Measurements from ENCODE around the gene PRKAG1.

The PRKAG1 gene

DNA sequence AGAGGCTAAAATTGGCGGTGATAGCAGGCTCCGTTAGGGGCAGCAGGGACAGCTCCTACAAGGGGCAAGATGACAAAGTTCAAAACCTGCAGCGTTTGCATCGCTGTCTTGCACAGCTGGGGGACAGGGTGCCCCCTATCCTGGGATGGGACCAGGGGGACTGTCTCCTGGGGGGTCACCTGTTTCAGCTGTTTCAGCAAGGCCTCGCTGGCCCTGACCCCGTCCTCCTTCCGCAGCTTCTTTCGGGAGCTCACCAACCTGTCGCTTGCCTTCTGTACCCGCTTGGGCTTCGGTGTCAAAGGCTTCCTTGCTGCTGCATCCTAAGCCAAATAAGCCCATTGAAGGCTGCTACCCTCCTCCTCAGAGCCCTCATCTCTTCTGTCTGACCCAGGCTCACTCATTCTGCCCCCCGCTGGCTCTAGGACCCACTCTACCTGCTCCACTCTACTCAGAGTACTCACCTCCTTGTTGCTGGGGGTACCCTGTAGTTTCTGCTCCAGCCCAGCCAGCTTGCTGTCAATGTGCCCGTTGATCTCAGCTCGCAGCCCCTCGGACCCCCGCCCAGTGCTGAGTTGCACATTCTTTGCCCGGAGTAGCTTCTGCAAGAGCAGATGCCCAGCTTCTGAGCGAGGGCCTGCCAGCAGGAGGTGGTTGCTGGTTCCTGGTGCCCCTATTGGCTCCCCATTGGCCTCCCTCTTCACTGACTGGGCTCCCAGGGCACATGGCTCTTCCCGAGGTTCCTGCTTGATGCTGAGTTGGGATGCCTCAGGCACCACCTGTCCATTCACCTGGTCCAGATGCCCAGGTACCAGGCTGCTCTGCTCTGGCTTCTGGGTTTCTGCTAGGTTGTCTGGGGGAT is 12.4 kb upstream of the PRKAG1 start:
- DNase-seq = no peak

DNA sequence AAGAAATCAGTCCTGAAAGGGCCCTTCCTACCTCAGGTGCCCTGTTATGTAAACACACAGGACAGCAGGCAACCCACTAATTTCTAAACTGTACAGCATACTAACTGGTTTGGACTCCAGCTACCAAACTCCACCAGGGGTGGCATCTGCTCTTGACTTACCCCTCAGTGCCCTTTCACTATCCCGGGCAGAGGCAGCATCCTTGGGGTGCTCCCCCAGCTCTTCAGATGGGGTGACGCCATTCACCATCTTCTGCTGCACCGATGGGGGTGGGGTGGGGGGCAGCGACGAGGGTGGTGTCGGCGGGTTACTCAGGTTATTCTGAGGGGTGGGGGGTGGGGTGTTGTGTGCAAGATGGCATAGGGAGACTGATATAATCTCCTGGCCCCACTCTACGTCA is 11.5 kb upstream of the PRKAG1 start:
- no peak for DNase-seq

DNA sequence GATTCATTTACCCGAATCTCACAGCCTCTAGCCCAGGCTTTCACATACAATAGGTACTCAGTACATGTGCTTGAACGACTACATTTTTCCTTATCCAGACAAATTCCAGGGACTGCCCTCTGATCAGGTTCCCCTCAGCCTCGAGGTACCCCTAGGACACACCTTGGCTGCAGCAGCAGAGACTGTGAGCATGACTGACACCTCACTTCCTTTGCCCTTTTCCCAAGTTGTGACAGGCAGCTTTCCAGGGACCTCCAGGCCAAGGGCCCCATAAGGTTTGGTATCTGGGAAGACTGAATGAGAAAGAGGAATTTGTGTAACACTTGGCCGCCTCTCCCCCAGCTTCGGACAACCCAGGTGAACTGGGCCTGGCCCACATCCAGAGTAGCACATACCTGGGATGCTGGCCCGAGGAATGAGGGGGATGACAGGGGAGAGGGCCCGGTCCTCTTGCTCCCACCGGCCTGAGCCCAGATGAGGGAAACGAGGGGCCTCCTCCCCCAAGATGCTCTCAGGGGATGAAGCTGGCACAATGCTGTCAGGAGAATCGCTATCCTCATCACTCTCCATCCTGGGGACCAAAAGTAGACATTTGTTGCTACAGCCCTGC is 10.2 kb upstream of the PRKAG1 start:
- no peak for DNase-seq

DNA sequence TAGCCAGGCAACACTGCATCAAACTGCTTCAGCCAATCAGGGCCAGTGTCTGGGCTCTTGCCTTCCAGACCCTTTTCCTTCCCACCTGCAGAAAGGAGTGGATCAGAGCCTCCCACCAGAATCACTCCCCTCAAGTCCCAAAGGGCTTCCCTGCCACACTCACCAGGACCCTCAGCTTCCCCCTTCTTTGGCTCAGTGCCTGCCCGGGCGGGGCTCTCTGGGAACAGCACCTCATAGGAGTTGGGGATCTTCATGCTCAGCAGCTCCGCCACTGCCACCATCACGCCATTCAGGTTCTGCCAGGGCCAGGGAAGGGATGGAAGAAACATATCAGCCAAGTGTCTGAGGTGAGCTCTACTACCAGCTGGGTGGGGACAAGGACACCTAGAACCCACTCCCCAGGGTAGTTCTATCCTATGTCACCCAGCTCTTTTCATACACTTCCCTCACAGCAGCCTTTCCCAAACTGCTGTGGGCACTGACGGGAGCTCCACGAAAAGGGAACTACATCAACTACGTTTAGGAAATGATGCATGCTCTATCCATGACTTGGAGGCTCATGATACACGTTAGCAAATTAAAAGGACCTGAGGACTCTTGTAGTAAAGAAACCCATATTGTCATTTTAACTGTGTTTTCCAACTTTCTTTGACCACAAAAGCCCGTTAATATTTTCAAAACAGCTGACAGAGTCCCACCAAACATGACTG is 9.4 kb upstream of the PRKAG1 start:
- no peak for DNase-seq

DNA sequence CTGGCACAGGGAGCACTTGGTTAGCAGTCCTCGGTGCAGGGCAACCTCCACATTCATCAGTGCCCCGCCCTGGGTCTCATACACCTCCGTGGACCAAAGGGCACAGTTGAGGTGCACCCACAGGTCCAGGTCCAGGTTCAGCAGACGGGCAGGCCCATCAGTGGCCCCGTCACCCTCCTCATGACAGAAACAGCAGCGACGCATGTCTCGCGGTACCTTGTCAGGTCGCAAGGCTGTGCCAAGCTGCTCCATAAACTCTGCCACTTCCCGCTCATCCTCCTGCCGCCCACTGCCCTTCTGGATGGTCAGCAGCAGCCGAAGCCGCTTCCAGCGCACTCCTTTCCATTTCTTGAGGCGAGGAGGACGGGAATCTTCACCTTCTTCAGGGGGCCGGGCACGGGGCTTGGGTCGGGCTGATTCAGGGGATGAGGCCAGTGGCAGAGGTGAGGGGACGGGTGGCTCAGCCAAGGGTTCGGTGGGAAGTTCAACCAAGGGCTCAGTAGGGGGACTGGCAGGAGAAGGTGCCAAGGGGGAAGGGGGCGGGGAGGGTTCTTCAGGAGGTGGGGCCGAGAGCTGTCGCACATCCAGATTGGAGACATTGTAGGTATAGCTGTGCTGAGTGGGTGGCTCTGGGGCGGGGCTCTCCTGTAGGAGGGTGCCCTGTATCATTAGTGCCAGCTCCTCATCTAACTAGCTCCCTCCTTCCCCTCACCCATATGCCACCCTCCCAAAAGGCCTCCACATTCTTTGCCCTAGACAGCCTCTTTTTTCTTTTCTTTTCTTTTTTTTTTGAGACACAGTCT is 8.3 kb upstream of the PRKAG1 start:
- no peak for DNase-seq

DNA sequence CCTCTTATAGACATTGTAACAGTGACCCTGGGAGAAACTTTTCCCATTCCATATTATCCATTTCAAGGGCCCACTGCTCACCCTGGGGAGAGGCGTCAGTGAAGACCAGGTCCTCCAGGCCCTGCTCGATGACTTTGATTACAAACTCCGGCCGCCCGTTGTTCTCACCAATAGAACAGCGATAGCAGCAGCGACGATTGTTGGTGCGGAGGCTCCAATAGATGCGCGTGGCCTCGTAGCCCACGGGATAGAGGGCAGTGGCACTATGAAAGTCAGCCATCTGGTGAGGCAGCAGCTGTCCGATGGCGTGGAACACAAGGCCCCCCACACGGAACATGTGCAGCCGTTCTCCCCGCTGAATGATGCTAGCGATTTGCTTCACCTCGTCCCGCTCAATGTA is 7.5 kb upstream of the PRKAG1 start:
- no peak for DNase-seq

DNA sequence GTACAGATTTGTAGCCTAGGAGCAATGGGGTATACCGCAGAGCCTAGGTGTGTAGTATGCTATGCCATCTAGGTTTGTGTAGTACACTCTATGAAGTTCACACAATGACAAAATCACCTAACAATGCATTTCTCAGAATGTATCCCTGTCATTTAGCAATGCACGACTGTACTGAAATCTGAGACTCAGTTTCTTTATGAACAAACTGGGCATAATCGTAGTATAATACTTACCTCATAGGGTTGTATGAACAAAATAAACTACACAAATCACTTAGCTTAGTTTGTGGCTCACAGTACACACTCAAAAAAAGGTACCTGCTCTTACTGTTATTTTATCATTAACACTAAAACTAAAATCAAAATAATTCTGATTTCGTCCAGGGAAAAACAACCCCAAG is 6.9 kb upstream of the PRKAG1 start:
- no peak for DNase-seq

DNA sequence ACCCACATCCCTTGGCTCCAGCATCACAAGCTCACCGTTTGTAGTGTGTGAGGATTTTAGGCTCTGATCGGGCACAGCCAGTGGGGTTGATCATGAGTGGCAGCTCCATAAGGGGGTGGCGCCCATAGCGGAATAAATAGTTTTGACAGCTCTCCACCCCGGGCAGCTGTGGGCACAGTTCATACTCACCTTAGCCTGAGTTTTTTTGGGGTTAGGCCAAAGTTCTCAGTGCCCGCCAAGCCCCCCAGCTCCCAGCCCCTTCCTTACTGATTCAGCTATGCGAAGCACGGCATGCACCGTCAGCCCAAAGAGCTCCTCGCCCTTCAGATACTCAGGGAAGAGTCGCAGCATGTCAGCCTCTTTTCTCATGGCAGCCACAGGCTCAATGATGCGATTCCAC is 6.0 kb upstream of the PRKAG1 start:
- DNase-seq = no peak

DNA sequence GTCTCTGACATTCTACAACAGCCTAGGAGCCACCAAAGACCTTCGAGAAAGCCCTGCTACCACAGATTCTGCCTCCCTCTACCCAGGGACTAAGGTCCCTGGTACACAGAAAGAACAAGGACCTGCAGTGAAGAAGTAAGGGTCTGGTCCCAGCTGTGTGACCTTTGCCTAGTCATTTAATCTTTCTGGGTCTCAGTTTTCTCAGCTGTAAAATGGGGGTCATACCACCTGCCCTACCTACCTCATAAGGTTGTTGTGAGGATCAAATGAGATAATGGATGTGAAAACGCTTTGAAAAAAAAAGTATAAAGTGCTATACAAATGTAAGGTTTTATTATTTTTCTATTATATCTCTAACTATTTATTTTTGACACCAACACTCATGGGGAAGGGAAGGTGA is 5.2 kb upstream of the PRKAG1 start:
- no peak for DNase-seq

DNA sequence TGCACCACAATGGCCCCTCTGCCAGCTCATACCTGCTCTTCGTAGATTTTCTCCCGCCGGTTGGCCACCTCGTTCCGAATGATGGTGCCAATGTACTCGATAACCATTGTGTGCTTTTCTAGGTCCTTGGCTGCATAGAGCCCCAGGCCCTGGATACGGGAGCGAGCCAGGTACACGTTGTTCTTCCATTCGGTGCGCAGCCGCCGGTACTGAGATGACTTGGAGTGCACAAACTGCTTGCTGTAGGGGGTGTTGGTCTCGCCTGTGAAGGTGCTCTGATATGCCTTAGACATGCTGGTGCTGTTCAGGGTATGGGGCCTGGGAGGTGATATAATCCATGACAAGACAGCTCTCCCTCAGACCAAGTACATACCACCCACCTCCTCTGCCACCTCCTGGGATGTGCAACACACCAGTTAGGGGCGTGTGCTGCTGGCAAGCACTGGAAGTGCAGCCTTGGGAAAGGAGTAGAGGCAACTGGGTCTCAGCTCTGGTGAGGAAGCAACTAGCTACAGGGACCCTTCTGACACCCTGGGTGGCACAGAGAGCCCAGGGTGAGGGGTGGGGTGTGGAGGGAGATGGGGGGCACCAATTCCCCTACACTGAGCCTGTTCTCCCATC is 4.1 kb upstream of the PRKAG1 start:
- DNase-seq = no peak

DNA sequence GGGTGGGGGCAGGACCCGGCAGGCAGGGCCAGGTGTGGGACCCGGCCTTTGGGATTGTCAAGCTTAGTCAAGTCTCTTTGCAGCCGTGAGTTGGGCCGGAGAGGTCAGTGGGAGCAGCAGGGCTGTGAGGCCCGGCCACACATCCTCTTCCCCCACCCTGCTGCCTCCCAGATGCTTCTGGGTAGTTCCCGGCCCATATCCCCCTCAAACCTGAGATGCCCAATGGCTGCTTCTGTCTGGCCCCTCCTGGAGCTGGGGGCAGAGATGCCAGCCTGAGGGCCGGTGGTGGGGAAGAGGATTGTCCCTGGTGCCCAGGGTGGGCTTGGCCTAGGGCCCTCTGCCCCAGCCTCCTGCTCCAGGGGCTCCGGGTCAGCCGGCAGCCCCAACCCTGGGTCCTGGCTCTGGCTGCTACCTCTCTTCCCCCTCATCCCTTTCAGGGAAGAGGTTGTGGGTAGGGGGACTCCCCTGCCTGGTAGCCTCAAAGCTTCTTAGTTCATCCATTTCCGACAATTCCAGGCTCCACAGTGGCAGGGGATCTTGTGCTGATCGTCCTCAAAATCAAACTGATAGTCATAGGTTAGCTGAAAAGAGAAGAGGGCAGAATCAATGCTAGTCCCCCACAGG is 2.8 kb upstream of the PRKAG1 start:
- DNase-seq = no peak

DNA sequence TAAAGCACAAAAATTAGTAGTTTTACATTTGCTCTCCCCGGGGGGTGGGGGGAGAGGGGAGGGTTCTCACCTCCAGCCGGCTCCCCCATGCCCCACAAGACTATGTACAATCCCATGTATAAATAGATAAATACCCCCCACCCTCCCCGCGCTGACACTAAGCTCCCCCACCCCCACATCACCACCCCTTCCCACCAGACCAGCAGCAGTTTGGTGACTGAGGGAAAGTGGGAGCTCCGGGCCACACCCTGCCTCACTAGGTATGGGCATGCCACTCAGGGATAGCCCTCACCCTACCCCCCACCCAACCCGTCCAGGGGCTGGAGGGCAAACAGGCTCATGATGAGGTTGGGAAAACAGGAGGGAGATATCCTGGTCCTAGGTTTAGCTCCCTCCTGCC is 1.9 kb upstream of the PRKAG1 start:
- no peak for DNase-seq

DNA sequence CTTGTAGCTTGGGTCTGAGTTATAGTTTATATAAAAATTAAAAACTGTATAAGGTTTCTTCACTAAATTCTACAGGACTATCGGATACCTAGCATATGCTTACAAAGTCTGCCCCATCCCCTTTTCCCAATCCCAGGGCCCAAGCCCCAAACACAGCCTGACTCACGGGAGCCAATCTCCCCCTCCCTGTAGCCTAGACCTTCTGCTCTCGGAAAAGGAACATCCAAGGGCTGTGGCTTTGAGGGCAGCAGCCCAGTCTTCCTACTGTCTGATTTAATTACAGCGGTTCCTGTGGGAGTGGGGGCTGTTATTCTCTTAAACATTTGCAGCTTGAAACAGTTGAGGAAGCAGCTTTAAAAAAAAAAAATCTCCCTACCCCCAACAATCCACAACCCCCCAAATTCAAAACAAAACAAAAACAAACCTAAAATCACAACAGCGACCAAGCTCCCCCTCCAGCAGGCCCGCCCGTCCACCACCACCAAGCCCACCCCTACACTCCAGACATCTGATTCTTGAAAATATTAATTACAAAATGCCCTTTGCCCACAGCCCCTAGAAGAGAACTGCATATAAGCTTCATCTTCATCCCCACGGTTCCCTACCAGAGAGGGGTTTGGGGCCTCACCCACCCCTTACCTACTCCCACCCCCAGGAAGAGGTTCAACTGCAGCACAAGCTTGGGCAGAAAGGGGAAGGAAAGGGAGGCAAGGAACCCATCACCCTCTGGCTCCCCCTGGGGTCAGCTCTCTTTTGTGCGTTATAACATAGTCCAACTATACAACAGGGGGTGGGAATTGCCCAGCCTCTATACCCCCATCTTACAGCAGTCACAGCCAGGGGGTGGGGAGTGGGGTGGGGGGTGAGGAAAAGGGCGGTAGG is 1.1 kb upstream of the PRKAG1 start:
- no peak for DNase-seq

DNA sequence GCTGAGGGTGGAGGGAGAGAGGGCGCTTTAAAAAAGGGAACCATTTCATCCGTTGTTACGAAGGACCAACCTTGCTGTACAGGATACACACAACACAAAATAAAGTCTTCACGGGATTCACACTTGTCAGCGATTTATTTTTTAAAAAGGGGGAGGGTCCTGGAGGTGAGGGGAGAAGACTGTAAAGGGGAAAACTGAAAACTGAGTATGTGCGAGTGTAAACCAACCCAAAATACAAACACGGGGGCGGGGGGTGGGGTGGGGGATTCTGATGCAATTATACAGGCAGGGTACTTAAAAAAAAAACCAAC is 499 bp upstream of the PRKAG1 start:
- no peak for DNase-seq

DNA sequence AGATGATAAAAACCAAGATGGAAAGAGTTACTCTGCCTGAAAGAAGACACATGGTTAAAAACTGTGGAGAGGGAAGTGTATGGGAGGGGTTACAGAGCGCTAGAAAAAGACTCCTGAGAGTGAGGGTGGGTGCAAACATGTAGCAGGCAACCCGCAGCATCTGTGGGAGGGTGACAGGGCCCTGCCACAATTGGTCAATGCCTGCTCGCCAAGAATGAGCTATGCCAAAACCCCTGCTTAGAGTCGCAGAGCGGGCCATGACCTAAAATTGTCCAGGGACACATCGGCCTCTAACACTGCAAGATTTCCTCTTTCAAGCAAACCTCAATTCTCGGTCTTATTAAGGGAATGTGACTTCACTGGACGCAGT is 700 bp downstream of the PRKAG1 start:
- no peak for DNase-seq

DNA sequence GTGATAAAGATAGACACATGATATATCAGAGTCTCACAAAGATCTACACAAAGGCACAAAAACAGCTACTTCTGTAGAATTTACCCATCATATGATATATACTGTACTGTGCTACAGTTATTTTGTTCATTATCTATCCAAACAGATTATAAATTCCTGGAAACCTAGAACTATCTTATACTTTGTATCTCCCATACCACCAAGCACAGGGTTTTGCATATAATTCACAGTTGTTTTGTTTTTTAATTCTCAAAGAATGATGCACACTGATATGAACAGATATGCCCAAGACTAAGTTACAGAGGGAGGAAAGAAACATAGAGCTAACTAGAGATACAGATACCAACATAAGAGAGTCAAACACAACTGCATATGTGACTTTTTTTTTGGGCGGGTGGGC is 3.4 kb downstream of the PRKAG1 start:
- no peak for DNase-seq

DNA sequence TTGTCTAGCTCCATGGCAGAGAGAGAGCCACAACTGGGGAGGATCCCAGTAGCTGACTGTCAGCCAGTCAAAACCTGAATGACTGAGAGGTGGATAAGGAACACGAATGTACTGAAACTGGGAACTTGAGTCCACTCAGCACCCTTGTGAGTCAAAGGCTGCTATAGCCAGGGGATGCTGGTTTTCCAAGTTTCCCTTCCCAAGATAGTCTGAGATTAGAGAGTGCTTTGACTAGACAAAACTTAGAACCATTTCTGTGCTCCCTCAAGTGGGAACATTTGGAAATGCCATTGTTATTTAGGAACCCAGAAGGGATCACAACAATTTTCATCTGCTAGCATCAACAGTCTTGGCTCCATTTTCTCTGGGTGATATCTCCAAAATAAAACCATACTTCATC is 4.0 kb downstream of the PRKAG1 start:
- no peak for DNase-seq

DNA sequence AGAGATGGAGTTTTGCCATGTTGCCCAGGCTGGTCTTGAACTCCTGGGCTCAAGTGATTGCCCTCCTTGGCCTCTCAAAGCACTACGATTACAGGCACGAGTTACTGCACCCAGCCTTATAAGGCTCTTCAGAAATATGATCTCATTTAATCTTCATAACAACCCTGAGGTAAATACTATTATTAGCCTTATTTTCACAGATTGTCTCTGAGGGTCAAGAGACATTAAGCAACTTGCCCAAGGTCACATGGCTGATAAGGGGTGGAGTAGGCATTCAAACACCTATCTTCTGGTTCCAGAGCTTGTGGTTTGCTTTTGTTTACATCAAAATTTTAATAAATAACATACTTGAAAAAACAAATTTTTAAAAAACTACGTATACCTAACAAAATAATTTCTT is 5.1 kb downstream of the PRKAG1 start:
- no peak for DNase-seq

DNA sequence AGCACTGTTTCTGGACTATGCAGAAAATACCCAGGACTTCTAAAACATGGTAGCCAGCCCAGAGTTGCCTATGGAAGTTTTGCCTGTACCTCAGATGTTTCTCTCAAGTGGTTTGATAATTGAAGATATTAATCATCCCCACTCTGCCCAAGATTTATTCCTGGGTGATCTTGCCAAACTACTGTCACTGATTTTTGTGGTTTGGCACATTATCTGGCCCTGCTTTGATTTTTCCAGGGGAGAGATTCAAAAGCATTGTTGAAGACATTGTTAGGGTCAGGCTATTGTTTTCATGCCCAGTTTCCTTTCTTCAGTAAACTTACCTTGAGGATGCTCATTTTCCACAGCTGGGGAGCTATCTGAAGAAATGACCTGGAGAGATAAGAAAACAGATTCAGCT is 5.8 kb downstream of the PRKAG1 start:
- no peak for DNase-seq

DNA sequence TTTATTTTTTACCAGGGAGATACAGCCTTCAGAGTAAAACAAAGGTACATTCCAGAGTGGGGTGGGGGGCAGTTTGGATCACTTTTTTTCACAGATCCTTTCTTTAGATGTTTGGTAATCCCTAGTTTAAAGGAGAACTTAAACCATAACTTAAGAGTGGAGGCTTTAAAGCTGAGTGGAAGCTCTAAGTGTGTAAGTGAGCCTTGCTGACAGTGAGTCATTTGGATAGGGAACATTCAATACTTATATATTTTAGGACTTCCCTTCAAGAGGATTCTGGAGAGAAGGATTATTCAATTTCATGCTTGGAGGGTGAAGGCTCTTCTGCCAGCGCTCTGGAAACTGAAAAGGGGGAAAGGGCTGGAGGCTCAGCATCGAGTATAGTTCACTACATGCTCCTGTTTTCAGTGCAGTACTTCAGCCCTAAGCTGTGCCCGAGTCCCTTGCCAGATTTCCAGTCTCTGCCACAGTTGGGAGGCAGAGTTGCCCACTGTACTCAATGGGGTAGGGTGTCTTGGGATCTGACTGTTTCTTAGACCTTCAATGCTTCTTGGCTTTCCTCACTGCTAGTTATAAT is 8.4 kb downstream of the PRKAG1 start:
- no peak for DNase-seq

DNA sequence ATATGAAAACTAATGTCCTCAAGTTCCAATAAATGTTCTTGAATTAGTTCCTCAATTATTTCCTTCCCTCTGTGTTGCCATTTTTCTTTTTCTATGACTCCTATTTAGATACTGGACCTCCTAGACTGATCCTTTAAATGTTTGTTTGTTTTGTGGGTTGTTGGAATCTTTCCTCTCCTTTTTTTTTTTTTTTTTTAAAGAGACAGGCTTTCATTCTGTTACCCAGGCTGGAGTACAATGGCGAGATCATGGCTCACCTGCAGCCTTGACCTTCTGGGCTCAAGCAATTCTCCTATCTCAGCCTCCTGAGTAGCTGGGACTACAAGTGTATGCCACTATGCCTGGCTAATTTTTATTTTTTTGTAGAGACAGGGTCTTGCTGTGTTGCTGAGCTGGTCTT is 9.6 kb downstream of the PRKAG1 start:
- no peak for DNase-seq

All from NCI-H526 treated with DMSO at 0.1 percent for 48 hours (cell line).